Measurements from ENCODE around the gene EML4. TPM values are rescaled to one million over a fixed set of nuclear protein-coding genes. Genes with fewer than 3 reads are reported as not detected.

EML4 gene
- total and polyA plus RNA-seq, 2 donors from 2014 or later, result 13.0 to 53.6 TPM

- H3K27me3 ChIP-seq (ENCODE audit: control insufficient read depth, insufficient read depth, low read length), result no peaks in the 10 kb centered on the region
- FAIRE-seq (no peak), DNase-seq (no peak)
- H3K4me3 ChIP-seq (ENCODE audit: low read length in 3 of 3), result no peak overlapping the region
- no peak overlapping the region for H3K27ac ChIP-seq (ENCODE audit: low read depth in 2 of 2, low read length in 2 of 2)
- H3K9ac ChIP-seq (ENCODE audit: low read length in 3 of 3), result no peak overlapping the region
- TF ChIP-seq, protein P1, sequence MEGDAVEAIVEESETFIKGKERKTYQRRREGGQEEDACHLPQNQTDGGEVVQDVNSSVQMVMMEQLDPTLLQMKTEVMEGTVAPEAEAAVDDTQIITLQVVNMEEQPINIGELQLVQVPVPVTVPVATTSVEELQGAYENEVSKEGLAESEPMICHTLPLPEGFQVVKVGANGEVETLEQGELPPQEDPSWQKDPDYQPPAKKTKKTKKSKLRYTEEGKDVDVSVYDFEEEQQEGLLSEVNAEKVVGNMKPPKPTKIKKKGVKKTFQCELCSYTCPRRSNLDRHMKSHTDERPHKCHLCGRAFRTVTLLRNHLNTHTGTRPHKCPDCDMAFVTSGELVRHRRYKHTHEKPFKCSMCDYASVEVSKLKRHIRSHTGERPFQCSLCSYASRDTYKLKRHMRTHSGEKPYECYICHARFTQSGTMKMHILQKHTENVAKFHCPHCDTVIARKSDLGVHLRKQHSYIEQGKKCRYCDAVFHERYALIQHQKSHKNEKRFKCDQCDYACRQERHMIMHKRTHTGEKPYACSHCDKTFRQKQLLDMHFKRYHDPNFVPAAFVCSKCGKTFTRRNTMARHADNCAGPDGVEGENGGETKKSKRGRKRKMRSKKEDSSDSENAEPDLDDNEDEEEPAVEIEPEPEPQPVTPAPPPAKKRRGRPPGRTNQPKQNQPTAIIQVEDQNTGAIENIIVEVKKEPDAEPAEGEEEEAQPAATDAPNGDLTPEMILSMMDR (IDR thresholded peaks at IDR 0.05; ENCODE audit: borderline replicate concordance, extremely low read depth, insufficient read depth), result no peak
- peaks cover 0 to 4% (median 0%) of the 10 kb centered on the region in 3 donors for H3K4me1 ChIP-seq (ENCODE audit: control insufficient read depth in 2 of 3, insufficient read depth in 2 of 3, low read depth in 1 of 3, low read length in 3 of 3)
- H3K9me3 ChIP-seq (ENCODE audit: control insufficient read depth in 2 of 3, insufficient read depth in 1 of 3, low read length in 3 of 3), result no peaks in the 10 kb centered on the region
- intact Hi-C loops (cut with DNase I), result no loop called here
- H3K36me3 ChIP-seq (ENCODE audit: control insufficient read depth in 2 of 3, insufficient read depth in 3 of 3, low read length in 3 of 3), result peaks cover 7 to 15% (median 15%) of the 10 kb centered on the region in 3 donors
These were observed 150.1 kb downstream of the EML4 start for GRCh38 chr2:42319265-42319664.

- Histone ChIP-seq H3K36me3 (ENCODE audit: control insufficient read depth in 2 of 3, insufficient read depth in 3 of 3, low read length in 3 of 3) (peaks cover 4 to 12% (median 9%) of the 10 kb centered on the region in 3 donors), H3K4me1 (ENCODE audit: control insufficient read depth in 2 of 3, insufficient read depth in 2 of 3, low read depth in 1 of 3, low read length in 3 of 3) (peaks cover 0 to 4% (median 0%) of the 10 kb centered on the region in 3 donors), H3K9ac (ENCODE audit: low read length in 3 of 3) (no peak overlapping the region), H3K27me3 (ENCODE audit: control insufficient read depth, insufficient read depth, low read length) (no peaks in the 10 kb centered on the region), H3K27ac (ENCODE audit: low read depth in 2 of 2, low read length in 2 of 2) (no peak overlapping the region), H3K4me3 (ENCODE audit: low read length in 3 of 3) (no peak overlapping the region), H3K9me3 (ENCODE audit: control insufficient read depth in 2 of 3, insufficient read depth in 1 of 3, low read length in 3 of 3) (no peaks in the 10 kb centered on the region)
- TF ChIP-seq, protein P1 (IDR thresholded peaks at IDR 0.05; ENCODE audit: borderline replicate concordance, extremely low read depth, insufficient read depth), result no peak
- FAIRE-seq (no peak), DNase-seq (no peak)
- intact Hi-C loops (cut with DNase I), result no loop called here
These were observed 152.4 kb downstream of the EML4 start for GRCh38 chr2:42321452-42322064.

DNA sequence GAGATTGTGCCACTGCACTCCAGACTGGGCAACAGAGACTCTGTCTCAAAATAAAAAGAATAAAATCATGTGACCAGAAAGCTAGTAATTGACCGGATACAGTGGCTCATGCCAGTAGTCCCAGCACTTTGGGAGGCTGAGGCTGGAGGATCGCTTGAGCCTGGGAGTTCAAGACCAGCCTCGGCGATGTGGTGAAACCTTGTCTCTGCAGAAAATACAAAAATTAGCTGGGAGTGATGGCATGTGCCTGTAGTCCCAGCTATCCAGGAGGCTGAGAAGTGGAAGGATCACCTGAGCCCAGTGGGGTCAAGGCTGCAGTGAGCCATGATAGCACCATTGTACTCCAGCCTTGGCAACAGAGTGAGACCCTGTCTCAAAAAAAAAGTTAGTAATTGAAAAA, 155.1 kb downstream of the EML4 start:
- intact Hi-C loops (cut with DNase I), result no loop called here
- TF ChIP-seq, protein P1 (IDR thresholded peaks at IDR 0.05; ENCODE audit: borderline replicate concordance, extremely low read depth, insufficient read depth), result no peak
- Histone ChIP-seq H3K27ac (ENCODE audit: low read depth in 2 of 2, low read length in 2 of 2) (no peak overlapping the region), H3K36me3 (ENCODE audit: control insufficient read depth in 2 of 3, insufficient read depth in 3 of 3, low read length in 3 of 3) (peaks cover 0 to 6% (median 3%) of the 10 kb centered on the region in 3 donors), H3K27me3 (ENCODE audit: control insufficient read depth, insufficient read depth, low read length) (no peaks in the 10 kb centered on the region), H3K9me3 (ENCODE audit: control insufficient read depth in 2 of 3, insufficient read depth in 1 of 3, low read length in 3 of 3) (no peaks in the 10 kb centered on the region), H3K4me1 (ENCODE audit: control insufficient read depth in 2 of 3, insufficient read depth in 2 of 3, low read depth in 1 of 3, low read length in 3 of 3) (peaks cover 0 to 4% (median 3%) of the 10 kb centered on the region in 3 donors), H3K4me3 (ENCODE audit: low read length in 3 of 3) (no peak overlapping the region), H3K9ac (ENCODE audit: low read length in 3 of 3) (no peak overlapping the region)
- DNase-seq (no peak), FAIRE-seq (no peak)
